Liver (tissue), 10 donors: ENCODE data around the gene LRRC37A2. TPM values are rescaled to one million over a fixed set of nuclear protein-coding genes. Genes with fewer than 3 reads are reported as not detected.
"Not testable (repeated sequence)": the region's sequence is repeated elsewhere in the genome, so short reads cannot be mapped to it uniquely, and the experiment has no call there.

Experiments
- DNase-seq: peaks from one replicate; pipeline ENCODE4 v3.0.0-alpha.2; 2017; ENCODE audit warnings: low spot score
- H3K27ac ChIP-seq, 2 donors: one replicate each; pipeline ENCODE4 v1.7.0; 2013; ENCODE audit warnings: inconsistent platforms in 2 of 2, low read length in 2 of 2, control low read depth in 1 of 2, low read depth in 1 of 2, mild to moderate bottlenecking in 1 of 2
- H3K27me3 ChIP-seq, 4 donors: one replicate each; pipeline versions ENCODE4 v1.6.1 to v1.7.0; 2013; ENCODE audit warnings: low read length in 3 of 4, inconsistent platforms in 1 of 4, mild to moderate bottlenecking in 1 of 4, moderate library complexity in 1 of 4; ENCODE audit not compliant: control insufficient read depth in 4 of 4, insufficient read depth in 4 of 4
- H3K36me3 ChIP-seq, 4 donors: one replicate each; pipeline versions ENCODE4 v1.6.1 to v1.7.0; 2013; ENCODE audit warnings: low read length in 3 of 4, mild to moderate bottlenecking in 3 of 4, low read depth in 1 of 4, moderate library complexity in 1 of 4; ENCODE audit not compliant: control insufficient read depth in 4 of 4, insufficient read depth in 3 of 4
- H3K4me1 ChIP-seq, 4 donors: one replicate each; pipeline versions ENCODE4 v1.6.1 to v1.7.0; 2013; ENCODE audit warnings: low read length in 3 of 4, mild to moderate bottlenecking in 3 of 4, moderate library complexity in 1 of 4; ENCODE audit not compliant: control insufficient read depth in 4 of 4, insufficient read depth in 4 of 4
- H3K4me3 ChIP-seq, 3 donors: one replicate each; pipeline versions ENCODE4 v1.6.1 to v1.7.0; 2013; ENCODE audit warnings: low read length in 3 of 3, control low read depth in 1 of 3, low read depth in 1 of 3, mild to moderate bottlenecking in 1 of 3
- H3K9ac ChIP-seq, 2 donors: one replicate each; pipeline ENCODE4 v1.7.0; 2013; ENCODE audit warnings: low read length in 2 of 2, mild to moderate bottlenecking in 2 of 2, moderate library complexity in 2 of 2, control low read depth in 1 of 2, low read depth in 1 of 2
- H3K9me3 ChIP-seq, 4 donors: one replicate each; pipeline versions ENCODE4 v1.6.1 to v1.7.0; 2013; ENCODE audit warnings: low read length in 3 of 4; ENCODE audit not compliant: control insufficient read depth in 4 of 4
- polyA plus RNA-seq, 2 donors: library from polyadenylated mRNA; stranded (reverse) in 1 of 2; unstranded in 1 of 2; fragments of 200-250 nt in 1 of 2; fragments of >200 nt in 1 of 2; fragmentation: Nextera tagmentation in 1 of 2; extraction: Ambion mirVana in 1 of 2; gene quantifications; one replicate each; pipeline versions ENCODE4 v1.2.1 to v1.2.3, GENCODE V29; 2013 to 2015
- small RNA-seq: library from RNA; depleted of rRNA; stranded (forward); fragments of <200 nt; gene quantifications from one replicate; pipeline ENCODE3, GENCODE V24; 2014
- total RNA-seq, 2 donors: library from RNA; depleted of rRNA; stranded (reverse); fragments of >200 nt; gene quantifications; one replicate each; pipeline ENCODE4 v1.2.3, GENCODE V29; 2014
- donor health status: healthy.
- donor health status: healthy.
- donor health status: healthy.
- donor health status: healthy.
- donor health status: healthy.

The LRRC37A2 gene
- total and polyA plus RNA-seq, 4 donors, result 0.67 to 5.7 (median 3.6) TPM

DNA sequence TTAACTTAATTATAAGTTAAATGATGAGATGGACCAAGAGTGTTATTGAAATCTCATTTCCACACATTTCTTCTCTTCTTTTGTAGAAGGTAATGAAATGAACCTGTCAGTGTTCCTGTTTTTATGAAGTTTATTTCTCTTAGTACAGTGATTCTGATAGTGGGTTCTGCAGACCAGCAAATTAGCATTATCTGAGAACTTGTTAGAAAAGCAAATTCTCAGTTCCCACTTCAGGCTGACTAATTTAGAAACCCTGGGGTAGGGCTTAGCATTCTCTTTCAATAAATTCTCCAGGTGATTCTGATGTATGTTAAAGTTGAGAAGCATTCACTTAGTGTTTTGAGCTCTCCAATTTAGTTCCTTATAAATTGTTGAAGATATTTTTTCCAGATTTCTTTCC, 90.9 kb downstream of the LRRC37A2 start:
- DNase-seq, H3K36me3 ChIP-seq, H3K27me3 ChIP-seq, H3K4me3 ChIP-seq, H3K27ac ChIP-seq, H3K9me3 ChIP-seq, H3K4me1 ChIP-seq, H3K9ac ChIP-seq: not testable (repeated sequence)

Small RNA genes lying within 50 kb of the gene (small RNA-seq; reads per million reads assigned to genes)
- not detected for gene RN7SL199P

Other genes starting within 250 kb of the LRRC37A2 start
- 1 to 10 TPM in 1 of 2 donors, under 1 TPM in 1; 0.98 to 2.6 TPM for gene LRRC37A, start 217.3 kb upstream of the LRRC37A2 start, total RNA-seq
- gene LRRC37A, start 217.3 kb upstream of the LRRC37A2 start, polyA plus RNA-seq, result under 1 TPM; 0.17 to 0.90 TPM
- 1 to 10 TPM; 1.9 to 6.7 TPM for gene ARL17B, start 150.7 kb upstream of the LRRC37A2 start, total RNA-seq
- gene ARL17B, start 150.7 kb upstream of the LRRC37A2 start, polyA plus RNA-seq, result 1 to 10 TPM; 3.0 to 8.7 TPM
- 1 to 10 TPM; 4.8 to 6.1 TPM for gene ARL17A, start 67.2 kb downstream of the LRRC37A2 start, total RNA-seq
- gene ARL17A, start 67.2 kb downstream of the LRRC37A2 start, polyA plus RNA-seq, result 1 to 10 TPM; 1.2 to 7.8 TPM
- 10 to 100 TPM; 18.3 to 24.0 TPM for gene NSF, start 78.2 kb downstream of the LRRC37A2 start, total RNA-seq
- gene NSF, start 78.2 kb downstream of the LRRC37A2 start, polyA plus RNA-seq, result 10 to 100 TPM in 1 of 2 donors, 1 to 10 TPM in 1; 7.5 to 12.4 TPM